ENCODE data around the gene TRAF4.

Gene TRAF4

DNA sequence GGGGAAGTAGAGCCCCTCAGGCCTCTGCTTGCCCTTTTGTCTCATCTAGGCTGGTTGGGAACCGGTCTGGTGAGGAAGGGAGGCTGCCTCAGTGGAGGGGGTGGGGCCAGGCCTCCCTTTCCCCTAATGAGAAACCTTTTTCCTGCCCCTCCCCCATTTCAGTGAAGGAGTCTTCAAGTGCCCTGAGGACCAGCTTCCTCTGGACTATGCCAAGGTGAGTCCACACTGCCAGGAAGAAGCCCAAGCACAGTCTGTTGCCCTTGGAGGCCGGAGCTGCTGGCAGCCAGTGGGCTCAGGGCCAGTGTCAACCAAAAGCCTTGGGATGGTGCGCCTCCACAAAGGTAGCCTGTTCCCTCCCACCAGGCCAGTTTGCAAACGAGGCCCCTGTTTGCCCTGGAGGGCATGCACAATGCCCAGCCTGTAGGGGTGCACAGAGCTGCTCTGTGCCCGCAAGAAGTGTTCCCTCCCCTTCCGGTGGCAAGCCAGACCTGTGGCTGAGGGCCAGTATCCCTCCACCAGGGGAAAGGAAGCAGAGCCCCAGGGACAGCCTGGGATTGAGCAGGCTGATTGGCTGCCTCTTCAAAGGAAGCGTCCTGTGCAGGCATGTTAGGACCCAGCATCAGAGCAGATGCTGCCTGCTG, 3.4 kb downstream of the TRAF4 start:
- H3K27me3 ChIP-seq (ENCODE audit: control insufficient read depth, insufficient read depth, low read length): no peaks in the 10 kb centered on the region
- H3K4me3 ChIP-seq (ENCODE audit: low read length): no peak overlapping the region
- H3K9me3 ChIP-seq (replicated peaks; ENCODE audit: low read length): no peaks in the 10 kb centered on the region
- H3K36me3 ChIP-seq (ENCODE audit: insufficient read depth, low read length): peaks cover 60% of the 10 kb centered on the region
- no peak overlapping the region for H3K9ac ChIP-seq (ENCODE audit: low read depth, low read length)
- peak overlapping the region; percentile 96 for H3K4me2 ChIP-seq (ENCODE audit: low read length)
- H3K4me1 ChIP-seq (ENCODE audit: control insufficient read depth, insufficient read depth, low read length): peaks cover 31% of the 10 kb centered on the region

DNA sequence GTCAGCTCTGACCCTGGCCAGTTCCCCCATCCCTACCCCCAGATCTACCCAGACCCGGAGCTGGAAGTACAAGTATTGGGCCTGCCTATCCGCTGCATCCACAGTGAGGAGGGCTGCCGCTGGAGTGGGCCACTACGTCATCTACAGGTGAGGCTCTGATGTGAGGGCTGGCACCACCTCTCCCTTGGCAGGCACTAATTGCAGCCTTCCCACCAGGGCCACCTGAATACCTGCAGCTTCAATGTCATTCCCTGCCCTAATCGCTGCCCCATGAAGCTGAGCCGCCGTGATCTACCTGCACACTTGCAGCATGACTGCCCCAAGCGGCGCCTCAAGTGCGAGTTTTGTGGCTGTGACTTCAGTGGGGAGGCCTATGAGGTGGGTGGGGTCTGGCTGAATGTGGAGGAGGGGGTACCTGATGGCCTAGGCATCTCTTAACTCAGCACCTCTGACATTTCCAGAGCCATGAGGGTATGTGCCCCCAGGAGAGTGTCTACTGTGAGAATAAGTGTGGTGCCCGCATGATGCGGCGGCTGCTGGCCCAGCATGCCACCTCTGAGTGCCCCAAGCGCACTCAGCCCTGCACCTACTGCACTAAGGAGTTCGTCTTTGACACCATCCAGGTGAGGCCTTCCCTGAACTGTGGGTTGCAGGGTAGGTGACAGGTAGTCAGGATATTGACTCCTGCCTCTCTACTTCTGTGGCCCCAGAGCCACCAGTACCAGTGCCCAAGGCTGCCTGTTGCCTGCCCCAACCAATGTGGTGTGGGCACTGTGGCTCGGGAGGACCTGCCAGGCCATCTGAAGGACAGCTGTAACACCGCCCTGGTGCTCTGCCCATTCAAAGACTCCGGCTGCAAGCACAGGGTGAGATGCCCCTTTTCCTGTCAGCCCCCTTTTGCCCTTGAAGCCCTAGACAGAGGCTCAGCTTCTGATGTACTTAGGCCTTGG, 4.3 kb downstream of the TRAF4 start:
- Histone ChIP-seq H3K4me2 (ENCODE audit: low read length) (no peak overlapping the region), H3K36me3 (ENCODE audit: insufficient read depth, low read length) (peaks cover 64% of the 10 kb centered on the region), H3K9ac (ENCODE audit: low read depth, low read length) (no peak overlapping the region), H3K27me3 (ENCODE audit: control insufficient read depth, insufficient read depth, low read length) (no peaks in the 10 kb centered on the region), H3K4me1 (ENCODE audit: control insufficient read depth, insufficient read depth, low read length) (peaks cover 24% of the 10 kb centered on the region), H3K9me3 (replicated peaks; ENCODE audit: low read length) (no peaks in the 10 kb centered on the region), H3K4me3 (ENCODE audit: low read length) (no peak overlapping the region)

DNA sequence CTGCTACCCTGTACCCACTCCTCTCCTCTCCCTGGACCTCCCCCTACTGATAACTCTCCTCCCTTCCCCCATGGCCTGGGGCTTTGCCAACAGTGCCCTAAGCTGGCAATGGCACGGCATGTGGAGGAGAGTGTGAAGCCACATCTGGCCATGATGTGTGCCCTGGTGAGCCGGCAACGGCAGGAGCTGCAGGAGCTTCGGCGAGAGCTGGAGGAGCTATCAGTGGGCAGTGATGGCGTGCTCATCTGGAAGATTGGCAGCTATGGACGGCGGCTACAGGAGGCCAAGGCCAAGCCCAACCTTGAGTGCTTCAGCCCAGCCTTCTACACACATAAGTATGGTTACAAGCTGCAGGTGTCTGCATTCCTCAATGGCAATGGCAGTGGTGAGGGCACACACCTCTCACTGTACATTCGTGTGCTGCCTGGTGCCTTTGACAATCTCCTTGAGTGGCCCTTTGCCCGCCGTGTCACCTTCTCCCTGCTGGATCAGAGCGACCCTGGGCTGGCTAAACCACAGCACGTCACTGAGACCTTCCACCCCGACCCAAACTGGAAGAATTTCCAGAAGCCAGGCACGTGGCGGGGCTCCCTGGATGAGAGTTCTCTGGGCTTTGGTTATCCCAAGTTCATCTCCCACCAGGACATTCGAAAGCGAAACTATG, 5.2 kb downstream of the TRAF4 start:
- Histone ChIP-seq H3K36me3 (ENCODE audit: insufficient read depth, low read length) (peaks cover 64% of the 10 kb centered on the region), H3K4me2 (ENCODE audit: low read length) (no peak overlapping the region), H3K9ac (ENCODE audit: low read depth, low read length) (no peak overlapping the region), H3K27me3 (ENCODE audit: control insufficient read depth, insufficient read depth, low read length) (no peaks in the 10 kb centered on the region), H3K4me1 (ENCODE audit: control insufficient read depth, insufficient read depth, low read length) (peaks cover 18% of the 10 kb centered on the region), H3K9me3 (replicated peaks; ENCODE audit: low read length) (no peaks in the 10 kb centered on the region), H3K4me3 (ENCODE audit: low read length) (no peak overlapping the region)

DNA sequence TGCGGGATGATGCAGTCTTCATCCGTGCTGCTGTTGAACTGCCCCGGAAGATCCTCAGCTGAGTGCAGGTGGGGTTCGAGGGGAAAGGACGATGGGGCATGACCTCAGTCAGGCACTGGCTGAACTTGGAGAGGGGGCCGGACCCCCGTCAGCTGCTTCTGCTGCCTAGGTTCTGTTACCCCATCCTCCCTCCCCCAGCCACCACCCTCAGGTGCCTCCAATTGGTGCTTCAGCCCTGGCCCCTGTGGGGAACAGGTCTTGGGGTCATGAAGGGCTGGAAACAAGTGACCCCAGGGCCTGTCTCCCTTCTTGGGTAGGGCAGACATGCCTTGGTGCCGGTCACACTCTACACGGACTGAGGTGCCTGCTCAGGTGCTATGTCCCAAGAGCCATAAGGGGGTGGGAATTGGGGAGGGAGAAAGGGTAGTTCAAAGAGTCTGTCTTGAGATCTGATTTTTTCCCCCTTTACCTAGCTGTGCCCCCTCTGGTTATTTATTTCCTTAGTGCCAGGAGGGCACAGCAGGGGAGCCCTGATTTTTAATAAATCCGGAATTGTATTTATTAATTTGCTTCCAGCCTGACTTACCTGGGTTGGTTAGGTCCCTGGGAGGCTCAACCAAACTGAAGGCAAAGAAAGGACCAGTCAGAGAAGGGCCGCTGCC, 5.8 kb downstream of the TRAF4 start:
- Histone ChIP-seq H3K9me3 (replicated peaks; ENCODE audit: low read length) (no peaks in the 10 kb centered on the region), H3K4me3 (ENCODE audit: low read length) (no peak overlapping the region), H3K36me3 (ENCODE audit: insufficient read depth, low read length) (peaks cover 62% of the 10 kb centered on the region)

DNA sequence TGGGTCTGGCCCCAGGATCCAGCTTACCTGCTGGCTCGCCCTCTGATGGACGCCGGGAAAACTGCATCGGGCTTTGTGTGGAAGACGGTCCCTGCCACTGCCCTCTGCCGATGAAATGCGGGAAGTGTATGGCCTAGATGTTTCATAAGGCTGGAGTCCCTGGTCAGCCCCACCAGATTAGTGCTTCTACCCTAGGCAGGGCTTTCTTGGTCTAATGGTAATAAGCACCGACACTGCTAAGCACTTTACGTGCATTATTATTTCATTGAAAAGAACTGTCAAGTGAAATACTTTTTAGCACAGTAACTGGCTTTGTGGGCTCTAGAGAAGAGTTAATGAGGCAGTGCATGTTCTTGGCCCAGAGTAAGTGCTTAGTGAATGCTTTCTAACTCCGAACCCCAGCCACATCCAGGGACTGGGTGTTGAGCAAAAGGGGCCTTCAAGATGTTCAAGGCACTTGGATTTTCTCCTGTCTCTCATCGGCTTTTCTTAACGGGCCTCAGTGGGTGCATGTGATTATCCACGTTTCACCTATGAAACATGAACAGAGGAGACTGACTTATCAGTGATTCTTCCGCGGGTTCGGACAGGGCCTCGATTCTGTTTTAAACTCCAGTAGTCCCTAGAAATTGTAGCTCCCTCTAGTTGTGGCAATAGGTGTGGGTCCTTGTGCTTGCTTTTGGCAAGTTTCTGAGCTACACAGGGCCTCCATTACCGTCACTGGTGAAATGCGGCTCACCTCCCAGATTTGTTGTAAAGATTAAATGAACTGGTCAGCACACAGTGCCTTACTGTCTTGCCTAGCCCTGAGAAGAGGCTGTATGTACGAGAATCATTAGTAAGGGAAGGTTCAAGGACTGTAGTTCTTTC, 6.6 kb downstream of the TRAF4 start:
- peaks cover 63% of the 10 kb centered on the region for H3K36me3 ChIP-seq (ENCODE audit: insufficient read depth, low read length)
- peak overlapping the region; percentile 5 for H3K9ac ChIP-seq (ENCODE audit: low read depth, low read length)
- no peaks in the 10 kb centered on the region for H3K9me3 ChIP-seq (replicated peaks; ENCODE audit: low read length)
- H3K4me2 ChIP-seq (ENCODE audit: low read length): no peak overlapping the region
- H3K4me3 ChIP-seq (ENCODE audit: low read length): no peak overlapping the region
- no peaks in the 10 kb centered on the region for H3K27me3 ChIP-seq (ENCODE audit: control insufficient read depth, insufficient read depth, low read length)
- peaks cover 19% of the 10 kb centered on the region for H3K4me1 ChIP-seq (ENCODE audit: control insufficient read depth, insufficient read depth, low read length)

More for the DNA sequence above, 5.8 kb downstream of the TRAF4 start:
- Histone ChIP-seq H3K9ac (ENCODE audit: low read depth, low read length) (no peak overlapping the region), H3K27me3 (ENCODE audit: control insufficient read depth, insufficient read depth, low read length) (no peaks in the 10 kb centered on the region), H3K4me2 (ENCODE audit: low read length) (no peak overlapping the region), H3K4me1 (ENCODE audit: control insufficient read depth, insufficient read depth, low read length) (peaks cover 18% of the 10 kb centered on the region)

DNA sequence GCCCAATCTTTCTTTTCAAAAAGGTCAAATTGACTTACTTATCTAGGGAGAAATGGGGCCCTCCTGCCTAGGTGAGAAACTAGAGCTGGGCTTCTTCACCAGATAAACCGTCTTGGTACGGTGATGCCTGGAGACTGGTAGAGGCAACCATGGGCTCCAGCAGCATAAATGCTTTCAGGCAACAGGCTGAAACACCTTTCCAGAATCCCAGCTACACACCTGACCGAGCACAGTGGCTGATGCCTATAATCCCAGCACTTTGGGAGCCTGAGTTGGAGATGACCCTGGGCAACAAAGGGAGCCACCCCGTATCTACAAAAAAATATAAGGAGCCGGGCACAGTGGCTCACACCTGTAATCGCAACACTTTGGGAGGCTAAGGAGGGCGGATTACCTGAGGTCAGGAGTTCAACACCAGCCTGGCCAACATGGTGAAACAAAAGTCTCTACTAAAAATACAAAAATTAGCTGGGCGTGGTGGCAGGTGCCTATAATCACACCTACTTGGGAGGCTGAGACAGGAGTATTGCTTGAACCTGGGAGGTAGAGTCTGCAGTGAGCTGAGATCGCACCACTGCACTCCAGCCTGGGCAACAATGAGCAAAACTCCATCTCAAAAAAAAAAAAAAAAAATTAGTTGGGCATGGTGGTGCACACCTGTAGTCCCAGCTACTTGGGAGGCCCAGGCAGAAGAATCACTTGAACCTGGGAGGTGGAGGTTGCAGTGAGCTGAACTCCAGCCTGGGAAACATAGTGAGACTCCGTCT, 8.0 kb downstream of the TRAF4 start:
- H3K9me3 ChIP-seq (replicated peaks; ENCODE audit: low read length): no peaks in the 10 kb centered on the region

DNA sequence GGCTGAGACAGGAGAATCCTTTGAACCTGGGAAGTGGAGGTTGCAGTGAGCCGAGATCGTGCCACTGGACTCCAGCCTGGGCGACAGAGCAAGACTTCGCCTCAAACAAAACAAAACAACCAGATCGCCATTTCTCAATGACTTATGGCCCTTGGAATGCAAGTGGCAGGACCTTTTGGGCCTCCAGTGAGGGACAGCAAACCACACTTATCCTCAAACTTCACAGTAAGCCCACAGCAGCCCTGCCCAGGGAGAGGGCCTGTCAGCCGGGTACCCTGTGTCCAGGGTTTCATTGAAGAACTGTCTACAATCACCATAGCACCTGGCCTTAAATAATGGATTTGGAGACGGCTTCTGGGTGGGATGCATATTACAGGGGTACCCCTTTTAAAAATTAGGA, 11.7 kb downstream of the TRAF4 start:
- H3K4me1 ChIP-seq (ENCODE audit: control insufficient read depth, insufficient read depth, low read length): peaks cover 10% of the 10 kb centered on the region
- H3K36me3 ChIP-seq (ENCODE audit: insufficient read depth, low read length): peaks cover 65% of the 10 kb centered on the region
- H3K4me2 ChIP-seq (ENCODE audit: low read length): no peak overlapping the region
- H3K27me3 ChIP-seq (ENCODE audit: control insufficient read depth, insufficient read depth, low read length): no peaks in the 10 kb centered on the region
- no peaks in the 10 kb centered on the region for H3K9me3 ChIP-seq (replicated peaks; ENCODE audit: low read length)
- H3K9ac ChIP-seq (ENCODE audit: low read depth, low read length): no peak overlapping the region
- no peak overlapping the region for H3K4me3 ChIP-seq (ENCODE audit: low read length)

More for the DNA sequence above, 8.0 kb downstream of the TRAF4 start:
- Histone ChIP-seq H3K4me2 (ENCODE audit: low read length) (no peak overlapping the region), H3K4me1 (ENCODE audit: control insufficient read depth, insufficient read depth, low read length) (peaks cover 13% of the 10 kb centered on the region), H3K36me3 (ENCODE audit: insufficient read depth, low read length) (peaks cover 67% of the 10 kb centered on the region), H3K4me3 (ENCODE audit: low read length) (no peak overlapping the region), H3K27me3 (ENCODE audit: control insufficient read depth, insufficient read depth, low read length) (no peaks in the 10 kb centered on the region), H3K9ac (ENCODE audit: low read depth, low read length) (no peak overlapping the region)

DNA sequence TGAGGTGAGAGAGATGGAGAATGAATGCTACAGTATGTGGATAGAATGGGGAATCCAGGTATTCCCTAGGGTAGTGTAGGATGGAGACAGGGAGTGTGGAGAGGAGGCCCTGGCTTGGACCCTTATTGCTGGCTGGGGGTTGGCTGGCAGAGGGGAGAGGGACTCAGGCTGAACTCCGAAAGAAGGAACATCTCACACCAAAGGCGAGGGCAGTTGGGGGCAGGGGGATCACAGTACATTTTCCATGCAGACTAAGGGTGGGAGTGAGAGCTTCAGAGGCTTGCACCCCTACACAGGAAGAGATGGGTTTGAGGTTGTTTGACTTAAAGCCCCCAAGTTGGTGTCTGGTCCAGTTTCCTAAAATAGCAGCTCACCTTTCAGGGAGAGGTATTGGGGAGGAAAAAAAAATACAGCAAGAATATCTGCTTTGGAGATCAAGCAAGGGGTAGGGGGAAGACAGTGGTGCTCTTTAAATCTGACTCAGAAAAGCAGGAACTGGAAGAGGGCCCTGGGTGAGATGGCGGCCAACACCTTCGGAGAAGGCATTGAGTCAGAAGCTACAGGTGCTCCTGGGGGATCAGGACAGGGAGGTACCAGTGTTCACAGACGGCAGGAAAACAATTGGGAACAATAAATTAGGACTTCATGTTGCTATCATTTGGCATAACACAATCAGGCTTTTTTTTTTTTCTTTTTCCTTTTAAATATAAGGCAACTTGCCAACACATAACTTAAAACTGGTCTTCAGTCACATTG, 12.4 kb downstream of the TRAF4 start:
- Histone ChIP-seq H3K4me3 (ENCODE audit: low read length) (no peak overlapping the region), H3K4me2 (ENCODE audit: low read length) (no peak overlapping the region), H3K9me3 (replicated peaks; ENCODE audit: low read length) (no peaks in the 10 kb centered on the region), H3K27me3 (ENCODE audit: control insufficient read depth, insufficient read depth, low read length) (no peaks in the 10 kb centered on the region), H3K4me1 (ENCODE audit: control insufficient read depth, insufficient read depth, low read length) (peaks cover 14% of the 10 kb centered on the region), H3K9ac (ENCODE audit: low read depth, low read length) (no peak overlapping the region), H3K36me3 (ENCODE audit: insufficient read depth, low read length) (peaks cover 63% of the 10 kb centered on the region)

DNA sequence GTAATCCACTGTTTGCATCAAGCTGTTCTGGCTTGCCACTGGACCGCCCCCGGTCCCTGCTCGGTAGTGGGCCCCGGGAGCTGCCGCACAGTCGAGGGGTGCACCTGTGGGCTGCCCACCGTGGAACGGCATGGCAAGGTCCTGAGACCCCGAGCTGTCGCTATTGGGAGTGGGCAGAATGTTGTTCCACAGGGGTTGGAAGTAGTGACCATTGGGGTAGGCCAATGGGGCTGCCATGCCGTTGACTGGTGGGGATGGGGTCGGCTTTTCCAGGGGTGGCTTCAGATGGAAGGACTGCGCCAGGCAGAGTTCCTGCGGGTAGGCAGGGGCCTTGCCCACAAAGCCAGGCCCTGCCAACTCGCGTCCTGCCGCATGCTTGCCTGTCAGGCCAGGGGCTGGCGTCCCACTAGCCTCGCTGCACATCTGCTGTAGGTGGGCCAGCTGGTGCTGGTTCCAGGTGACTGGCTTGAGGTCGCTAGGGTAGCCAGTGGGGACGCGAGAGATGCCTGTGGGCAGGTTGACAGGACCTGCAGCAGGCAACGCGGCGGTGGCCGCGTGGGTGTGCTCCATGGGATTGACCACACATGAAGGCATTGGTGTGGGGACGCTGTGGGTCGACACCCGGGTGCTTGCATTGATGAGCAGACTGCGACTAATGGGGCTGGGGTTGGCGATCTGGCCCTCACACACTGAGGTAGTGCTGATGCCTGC, 14.8 kb downstream of the TRAF4 start:
- Histone ChIP-seq H3K4me3 (ENCODE audit: low read length) (no peak overlapping the region), H3K27me3 (ENCODE audit: control insufficient read depth, insufficient read depth, low read length) (no peaks in the 10 kb centered on the region), H3K9ac (ENCODE audit: low read depth, low read length) (no peak overlapping the region), H3K4me2 (ENCODE audit: low read length) (no peak overlapping the region), H3K4me1 (ENCODE audit: control insufficient read depth, insufficient read depth, low read length) (peaks cover 20% of the 10 kb centered on the region), H3K9me3 (replicated peaks; ENCODE audit: low read length) (no peaks in the 10 kb centered on the region), H3K36me3 (ENCODE audit: insufficient read depth, low read length) (peaks cover 57% of the 10 kb centered on the region)
